NOMO-1 treated with DMSO at 0.1 percent for 48 hours (cell line): ENCODE results near the gene TAPBPL.
"Not testable (repeated sequence)": the region's sequence is repeated elsewhere in the genome, so short reads cannot be mapped to it uniquely, and the experiment has no call there.

ENCODE experiments used
- DNase-seq: peaks from one replicate; lab custom pipeline; 2025; ENCODE audit not compliant: unreplicated experiment; lab: John Stamatoyannopoulos, UW

TAPBPL gene

DNA sequence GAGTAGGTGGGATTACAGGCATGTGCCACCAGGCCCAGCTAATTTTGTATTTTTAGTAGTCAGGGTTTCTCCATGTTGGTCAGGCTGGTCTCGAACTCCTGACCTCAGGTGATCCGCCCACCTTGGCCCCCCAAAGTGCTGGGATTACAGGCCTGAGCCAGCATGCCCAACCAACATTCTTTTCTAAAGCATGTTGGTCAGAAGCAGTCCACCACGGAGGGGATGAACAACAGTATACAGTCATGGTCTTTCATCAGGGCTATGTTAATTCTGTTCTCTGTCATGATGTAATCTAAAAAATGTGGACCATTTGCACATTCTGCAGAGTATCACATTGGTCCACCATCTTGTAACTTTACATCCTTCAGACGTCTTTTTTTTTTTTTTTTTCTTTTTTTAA lies 37.6 kb downstream of the TAPBPL start:
- no peak for DNase-seq

DNA sequence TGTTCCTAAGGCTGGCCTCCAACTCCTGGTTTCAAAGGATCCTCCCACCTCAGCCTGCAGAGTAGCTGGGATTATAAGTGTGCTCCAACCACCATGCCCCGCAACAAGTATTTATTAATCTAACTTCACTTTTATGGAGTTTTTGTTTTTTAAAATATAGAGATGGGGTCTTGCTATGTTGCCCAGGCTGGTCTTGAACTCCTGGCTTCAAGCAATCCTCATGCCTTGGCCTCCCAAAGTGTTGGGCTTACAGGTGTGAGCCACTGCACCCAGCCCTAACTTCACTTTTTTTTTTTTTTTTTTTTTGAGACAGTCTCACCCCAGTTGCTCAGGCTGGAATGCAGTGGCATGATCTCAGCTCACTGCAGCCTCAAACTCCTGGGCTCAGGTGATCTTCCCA lies 38.8 kb downstream of the TAPBPL start:
- not testable (repeated sequence) for DNase-seq

DNA sequence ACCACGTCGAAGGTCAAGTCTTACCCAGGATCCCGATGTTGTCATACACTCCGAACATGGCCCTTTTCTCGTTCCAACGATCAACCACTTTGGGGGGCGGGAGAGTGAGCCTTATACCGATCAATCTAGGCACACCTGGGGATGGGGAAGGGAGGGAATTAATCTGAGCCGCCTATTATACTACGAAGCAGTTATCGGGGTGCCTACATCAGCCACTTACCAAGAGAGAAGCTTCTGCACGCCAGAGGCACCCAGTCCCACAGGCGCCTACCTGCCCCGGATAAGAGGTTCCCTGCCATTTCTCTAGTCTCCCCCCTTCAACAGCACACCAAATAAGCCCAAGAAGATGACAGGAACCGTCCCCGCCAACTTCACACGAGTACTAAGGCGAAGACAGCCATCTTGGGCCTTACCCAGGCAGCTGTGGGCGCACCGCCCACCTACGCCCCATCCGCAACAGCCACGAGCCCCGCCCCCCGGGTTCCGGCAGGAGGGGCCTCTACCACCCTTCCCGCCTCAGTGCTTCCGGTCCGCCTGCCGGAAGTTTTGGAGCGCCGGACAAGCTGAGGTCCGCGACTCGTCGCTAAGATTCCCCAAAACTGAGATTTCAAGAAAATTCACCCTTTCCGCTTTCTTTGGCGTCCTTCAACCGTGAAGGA lies 41.1 kb downstream of the TAPBPL start, which contains the start of gene MRPL51:
TSS of gene MRPL51 (minus strand) at position 425 of the 659 bp plus-strand sequence. CDS start at position 299, 126 bp downstream.
- peak; percentile 92 for DNase-seq

DNA sequence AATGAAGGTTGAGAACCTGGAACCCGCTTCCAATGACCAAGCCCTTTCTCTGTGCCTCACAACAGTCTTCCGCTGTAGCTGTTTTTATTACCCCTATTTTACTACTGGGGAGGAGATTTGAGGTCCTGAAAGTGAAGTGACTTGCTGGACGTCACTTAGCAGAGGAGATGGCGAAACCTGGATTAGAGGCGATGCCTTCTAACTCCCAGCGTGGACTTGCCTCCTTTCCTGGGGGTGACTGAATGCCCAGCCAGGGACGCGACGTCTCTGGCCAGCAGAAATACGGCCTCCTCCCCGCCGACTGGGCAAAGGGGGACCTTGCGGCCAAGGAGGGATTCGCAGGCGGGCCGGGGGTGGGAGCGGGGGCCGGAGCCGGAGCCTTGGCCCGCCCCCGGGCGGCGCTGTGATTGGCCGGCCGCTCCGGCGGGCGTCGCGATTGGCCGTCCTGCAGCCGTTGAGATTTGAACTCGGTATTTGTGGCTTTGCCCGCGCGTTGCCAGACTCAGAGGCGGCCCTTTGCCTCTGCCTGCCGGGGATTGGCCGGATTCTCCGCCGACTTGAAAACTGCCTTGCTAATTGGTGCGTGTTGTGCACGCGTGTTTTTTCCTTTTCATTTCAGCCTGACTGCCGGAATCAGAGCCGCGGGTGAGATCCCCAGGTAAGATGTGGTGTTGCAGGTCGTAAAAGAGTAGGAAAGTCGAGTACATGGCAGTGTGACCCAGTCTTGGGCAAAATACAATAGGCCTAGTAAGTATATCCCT lies 41.8 kb downstream of the TAPBPL start, which contains the start of gene NCAPD2:
TSS of gene NCAPD2 (plus strand) at position 606 of the 761 bp plus-strand sequence. CDS start 997 bp downstream, outside the sequence.
- DNase-seq = peak; percentile 97

DNA sequence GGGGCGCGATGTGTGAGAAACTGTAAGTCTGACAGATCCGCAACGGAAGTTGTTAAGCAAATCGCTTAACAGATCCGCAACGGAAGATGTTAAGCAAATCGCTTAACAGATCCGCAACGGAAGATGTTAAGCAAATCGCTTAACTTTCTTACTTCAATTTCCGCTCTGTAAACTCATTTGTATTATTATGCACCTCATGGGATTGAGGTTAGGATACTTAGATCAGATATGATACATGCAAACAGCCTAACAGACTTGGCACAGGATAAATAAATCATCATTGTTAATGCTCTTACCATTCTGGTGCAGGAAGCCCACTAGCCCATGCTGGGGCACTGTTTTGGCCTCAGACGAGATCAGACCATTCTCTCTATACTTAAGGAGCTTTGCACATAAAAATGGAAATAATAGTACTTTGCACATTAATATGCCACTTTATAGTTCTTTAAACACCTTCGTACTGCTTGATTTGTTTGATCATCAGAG lies 42.5 kb downstream of the TAPBPL start:
- DNase-seq = peak; percentile 53

DNA sequence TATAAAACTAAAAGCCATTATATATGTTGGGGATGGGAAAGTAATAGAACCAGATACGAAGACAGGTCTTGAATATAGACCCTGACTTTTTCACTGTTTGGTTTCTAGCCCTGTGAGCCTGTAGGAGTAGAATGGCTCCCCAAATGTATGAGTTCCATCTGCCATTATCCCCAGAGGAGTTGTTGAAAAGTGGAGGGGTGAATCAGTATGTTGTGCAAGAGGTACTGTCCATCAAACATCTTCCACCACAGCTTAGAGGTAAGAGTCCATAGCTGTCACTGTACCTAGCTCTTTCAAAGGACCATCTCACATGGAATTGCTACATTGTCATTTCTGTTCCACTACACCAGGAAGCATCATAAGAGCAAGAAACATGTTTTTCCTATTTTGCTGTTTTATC lies 43.1 kb downstream of the TAPBPL start:
- DNase-seq = no peak

DNA sequence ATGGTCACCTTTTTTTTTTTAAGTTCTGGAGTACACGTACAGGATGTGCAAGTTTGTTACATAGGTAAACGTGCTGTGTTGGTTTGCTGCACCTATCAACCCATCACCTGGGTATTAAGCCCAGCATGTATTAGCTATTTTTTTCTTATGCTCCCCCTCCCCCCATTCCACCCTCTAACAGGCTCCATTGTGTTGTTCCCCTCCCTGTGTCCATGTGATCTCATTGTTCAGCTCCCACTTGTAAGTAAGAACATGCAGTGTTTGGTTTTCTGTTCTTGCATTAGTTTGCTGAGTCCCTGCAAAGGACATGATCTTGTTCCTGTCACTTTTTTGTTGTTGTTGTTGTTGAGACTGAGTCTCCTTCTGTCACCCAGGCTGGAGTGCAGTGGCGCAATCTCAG lies 45.4 kb downstream of the TAPBPL start:
- not testable (repeated sequence) for DNase-seq

DNA sequence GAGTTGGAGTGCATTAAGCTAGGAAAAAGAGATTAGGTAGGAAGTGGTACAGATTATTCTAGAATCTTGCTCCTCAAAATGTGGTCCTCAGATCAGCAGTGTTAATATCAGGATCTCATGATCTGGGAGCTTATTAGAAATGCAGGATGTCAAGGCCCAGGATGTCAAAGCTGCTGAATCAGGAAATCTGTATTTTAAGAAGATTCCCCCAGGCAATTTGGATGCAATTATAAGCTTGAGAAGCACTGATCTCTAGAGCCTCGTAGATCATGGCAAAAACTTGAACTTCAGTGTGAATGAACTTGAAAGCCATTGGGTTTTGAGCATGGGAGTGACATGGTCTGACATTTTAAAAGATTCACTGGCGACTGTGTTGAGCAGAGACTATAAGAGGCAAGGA lies 48.6 kb downstream of the TAPBPL start:
- DNase-seq = no peak

DNA sequence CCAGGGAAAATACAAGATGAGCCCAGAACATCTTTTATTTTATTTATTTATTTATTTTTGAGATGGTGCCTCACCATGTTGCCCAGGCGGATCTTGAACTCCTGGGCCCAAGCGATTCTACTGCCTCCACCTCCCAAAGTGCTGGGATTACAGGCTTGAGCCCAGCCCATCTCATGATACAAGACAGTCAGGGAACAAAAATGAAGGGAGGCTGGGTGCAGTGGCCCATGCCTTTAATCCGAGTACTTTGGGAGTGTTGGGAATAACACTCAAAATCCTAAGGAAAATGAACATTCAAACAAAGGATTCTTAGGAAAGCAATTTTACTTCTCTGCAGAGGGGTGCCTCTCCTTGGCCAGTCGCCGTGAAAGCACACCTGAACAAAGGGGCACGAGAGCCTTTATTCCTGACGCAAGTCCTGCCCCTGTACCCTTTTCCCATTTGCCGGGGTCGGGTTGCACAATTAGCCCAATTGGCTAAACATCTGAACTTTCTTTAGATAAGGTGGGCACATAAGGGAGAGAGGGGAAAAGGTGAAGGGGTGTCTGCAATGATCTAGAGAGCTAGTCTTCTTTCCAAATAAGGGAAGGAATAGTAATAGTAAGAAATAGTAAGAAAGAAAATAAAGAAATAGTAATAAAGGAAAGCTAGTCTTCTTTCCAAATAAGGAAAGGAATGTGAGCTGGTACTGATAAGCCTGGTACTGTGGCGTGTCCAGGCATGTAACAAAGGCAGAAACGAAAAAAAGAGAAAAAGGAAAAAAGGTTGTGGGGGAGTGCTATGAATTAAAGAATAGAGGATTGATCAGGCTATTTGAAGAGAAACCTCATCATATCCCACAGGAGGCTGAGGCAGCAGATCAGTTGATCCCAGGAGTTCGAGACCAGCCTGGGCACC lies 55.5 kb downstream of the TAPBPL start:
- DNase-seq = no peak

DNA sequence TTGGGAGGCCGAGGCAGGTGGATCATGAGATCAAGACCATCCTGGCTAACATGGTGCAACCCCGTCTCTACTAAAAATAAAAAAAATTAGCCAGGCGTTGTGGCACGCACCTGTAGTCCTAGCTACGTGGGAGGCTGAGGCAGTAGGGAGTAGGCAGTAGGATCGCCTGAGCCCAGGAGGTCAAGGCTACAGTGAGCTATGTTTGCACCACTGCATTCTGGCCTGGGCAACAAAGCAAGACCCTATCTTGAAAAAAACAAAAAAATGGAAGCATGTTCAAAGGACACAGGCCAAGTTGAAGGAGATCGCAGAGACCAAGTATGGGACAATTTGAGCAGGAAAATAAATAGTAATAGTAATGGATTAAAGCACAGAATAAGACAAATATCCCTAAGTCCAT lies 56.2 kb downstream of the TAPBPL start:
- DNase-seq = no peak
